GM12865 (cell line): ENCODE results near the gene TRPT1.
A peak's percentile ranks its signal among the peaks of the same experiment; 100 is the strongest.

ENCODE experiments used
- DNase-seq: peaks from one replicate; pipeline ENCODE4 v3.0.0; 2010; ENCODE audit warnings: low read depth
- H3K4me3 ChIP-seq: 2 replicates; pipeline ENCODE4 v1.5.1; 2011; ENCODE audit warnings: mild to moderate bottlenecking, low read depth, low read length, control low read depth
- CTCF ChIP-seq: IDR thresholded peaks from 2 replicates; pipeline ENCODE4 v1.5.1; 2011; ENCODE audit warnings: low read length, control low read depth, low read depth, inconsistent platforms; ENCODE audit not compliant: insufficient read depth; ENCODE audit errors: missing control alignments

The TRPT1 gene

DNA sequence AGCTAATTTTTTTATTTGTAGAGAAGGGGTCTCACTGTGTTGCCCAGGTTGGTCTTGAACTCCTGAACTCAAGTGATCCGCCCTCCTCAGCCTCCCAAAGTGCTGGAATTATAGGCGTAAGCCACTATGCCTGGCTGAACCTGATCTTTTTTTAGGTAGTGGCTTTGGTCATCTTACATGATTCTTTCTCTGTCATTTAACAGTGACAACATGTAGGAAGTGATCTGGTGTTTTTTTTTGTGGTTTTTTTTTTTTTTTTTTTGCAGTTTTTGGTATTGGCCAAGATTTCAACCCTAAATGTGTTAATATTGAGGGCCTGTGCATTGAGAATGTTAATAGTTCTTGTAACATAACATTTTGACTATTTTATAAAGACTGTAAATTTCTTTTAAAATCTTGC lies 27.5 kb downstream of the TRPT1 start:
- no peak for DNase-seq
- no peak overlapping the region for H3K4me3 ChIP-seq

DNA sequence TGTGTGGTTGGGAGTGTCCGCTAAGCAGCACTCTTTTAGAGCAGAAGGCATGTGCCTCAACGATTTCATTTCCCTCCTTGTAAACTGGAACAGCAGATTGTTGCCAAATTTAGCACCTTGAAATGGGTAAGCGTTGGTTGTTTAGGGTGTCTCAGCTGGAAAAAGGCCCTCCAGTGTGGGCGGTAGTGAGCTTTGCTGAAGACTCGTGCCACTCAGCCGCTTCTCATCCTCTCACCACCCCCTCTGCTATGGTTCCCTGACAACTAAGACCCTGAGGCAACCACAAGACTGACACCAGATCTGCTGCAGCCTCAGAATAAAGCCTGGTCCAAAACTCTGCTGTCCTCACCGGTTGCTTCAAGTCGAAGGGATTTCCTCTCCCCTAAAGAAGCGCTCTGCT lies 29.4 kb downstream of the TRPT1 start:
- TF ChIP-seq CTCF: no peak

More for the DNA sequence above, 27.5 kb downstream of the TRPT1 start:
- TF ChIP-seq CTCF: no peak

GRCh38 chr11:64192434-64192833 lies 33.6 kb downstream of the TRPT1 start:
- DNase-seq: no peak
- H3K4me3 ChIP-seq: no peak overlapping the region
- no peak for TF ChIP-seq CTCF

More for the DNA sequence above, 29.4 kb downstream of the TRPT1 start:
- DNase-seq: no peak
- H3K4me3 ChIP-seq: no peak overlapping the region

DNA sequence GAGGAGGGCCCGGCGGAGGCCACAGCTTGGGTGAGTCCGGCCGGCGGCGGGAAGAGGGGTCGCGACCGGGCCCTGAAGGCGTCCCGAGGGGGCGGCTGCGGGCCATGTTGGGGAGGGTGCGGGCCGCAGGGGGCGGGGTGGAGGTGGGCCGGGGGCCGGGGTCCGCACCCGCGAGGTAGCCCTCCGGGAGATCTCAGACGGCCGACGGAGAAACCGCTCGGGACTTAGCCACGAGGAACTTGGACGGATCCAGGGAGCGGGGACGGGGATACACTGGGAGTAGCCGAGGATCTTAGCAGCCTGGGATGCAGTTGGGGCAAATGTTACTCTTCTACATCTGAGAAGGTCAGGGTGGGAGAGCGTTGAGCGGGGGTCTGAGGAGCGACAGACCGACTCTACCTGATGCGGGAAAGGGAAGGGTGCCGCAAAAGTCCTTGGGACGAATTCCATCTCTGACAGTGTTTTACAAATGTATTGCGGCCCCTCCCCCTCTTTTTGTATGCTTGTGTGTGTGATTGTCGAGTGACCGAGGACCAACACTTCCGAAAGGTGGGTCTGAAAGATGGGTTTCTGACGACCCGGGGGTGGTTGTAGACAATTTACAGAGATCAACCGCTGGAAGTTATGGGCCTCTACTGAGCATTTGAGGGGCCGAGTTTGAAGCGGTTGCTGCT lies 39.4 kb downstream of the TRPT1 start:
- TF ChIP-seq CTCF: no peak
- no peak overlapping the region for H3K4me3 ChIP-seq
- DNase-seq: peak; percentile 43

- peak; percentile 34 for TF ChIP-seq CTCF
- H3K4me3 ChIP-seq: peak within 1 kb of the TSS; percentile 71
- peak; percentile 100 for DNase-seq
Observed at GRCh38 chr11:64185693-64186491, 40.1 kb downstream of the TRPT1 start, which contains the start of gene STIP1. Gene STIP1, plus strand, starts transcription at chr11:64186171. Its CDS starts 91 bp downstream, at chr11:64186262.

GRCh38 chr11:64185175-64185692 lies 40.8 kb downstream of the TRPT1 start:
- peak; percentile 82 for DNase-seq
- H3K4me3 ChIP-seq: peak overlapping the region; percentile 71
- no peak for TF ChIP-seq CTCF
